ENCODE measurements around the gene SAG.
"Not testable (repeated sequence)": the region's sequence is repeated elsewhere in the genome, so short reads cannot be mapped to it uniquely, and the experiment has no call there.

The SAG gene

DNA sequence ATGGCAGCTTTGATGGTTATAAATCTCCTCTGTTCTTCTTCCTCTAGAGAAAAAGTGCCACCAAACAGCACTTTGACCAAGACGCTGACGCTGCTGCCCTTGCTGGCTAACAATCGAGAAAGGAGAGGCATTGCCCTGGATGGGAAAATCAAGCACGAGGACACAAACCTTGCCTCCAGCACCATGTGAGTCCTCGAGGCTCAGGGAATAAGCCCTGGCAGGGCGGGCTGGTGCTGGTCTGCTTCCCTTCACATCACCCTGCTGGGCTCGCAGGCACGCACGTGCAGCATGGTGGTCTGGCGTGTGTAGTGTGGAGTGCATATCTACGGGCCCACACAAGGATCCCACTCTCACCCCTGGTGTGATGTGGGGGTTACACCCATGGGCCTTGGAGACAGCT lies 27.3 kb downstream of the SAG start:
- DNase-seq = no peak

- not testable (repeated sequence) for DNase-seq
These were observed 28.5 kb downstream of the SAG start for GRCh38 chr2:233336091-233336490.

- no peak for DNase-seq
These were observed 28.9 kb downstream of the SAG start for GRCh38 chr2:233336541-233336940.

DNA sequence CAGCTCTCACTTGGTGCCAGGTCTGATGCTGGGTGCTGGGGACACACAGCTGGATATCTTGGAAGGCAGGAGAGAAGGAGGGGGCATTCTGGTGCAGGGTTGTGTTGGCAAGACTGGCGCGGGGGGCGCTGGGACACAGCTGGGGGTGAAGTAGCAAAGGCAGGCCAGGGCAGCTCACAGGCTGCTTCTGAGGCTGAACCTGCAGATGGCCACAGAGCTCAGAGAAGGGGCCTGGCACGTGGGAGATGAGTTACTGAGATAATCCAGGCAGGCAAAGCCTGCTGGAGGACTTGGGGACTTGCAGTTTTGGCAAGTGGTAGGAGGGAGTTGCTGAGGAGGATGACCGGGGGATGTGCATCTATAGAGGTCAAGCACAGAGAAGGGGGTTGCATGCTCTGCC lies 30.4 kb downstream of the SAG start:
- no peak for DNase-seq

GRCh38 chr2:233338812-233339368 lies 31.3 kb downstream of the SAG start:
- no peak for DNase-seq

DNA sequence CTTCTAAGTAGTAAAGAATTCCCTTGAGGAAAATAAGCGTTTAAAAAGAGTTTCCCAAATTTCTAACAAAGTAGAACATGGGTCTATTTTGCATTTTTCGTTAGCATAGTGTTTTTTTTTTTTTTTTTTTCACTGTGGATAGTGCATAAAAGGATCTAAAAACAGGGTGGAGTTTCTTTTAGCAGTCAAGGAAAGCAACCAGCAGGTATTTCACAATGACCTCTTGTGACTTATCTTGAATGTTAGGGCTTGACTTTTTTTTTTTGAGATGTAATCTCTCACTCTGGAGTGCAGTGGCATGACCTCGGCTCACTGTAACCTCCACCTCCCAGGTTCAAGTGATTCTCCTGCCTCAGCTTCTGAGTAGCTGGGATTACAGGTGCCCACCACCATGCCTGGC lies 31.8 kb downstream of the SAG start:
- DNase-seq = no peak

DNA sequence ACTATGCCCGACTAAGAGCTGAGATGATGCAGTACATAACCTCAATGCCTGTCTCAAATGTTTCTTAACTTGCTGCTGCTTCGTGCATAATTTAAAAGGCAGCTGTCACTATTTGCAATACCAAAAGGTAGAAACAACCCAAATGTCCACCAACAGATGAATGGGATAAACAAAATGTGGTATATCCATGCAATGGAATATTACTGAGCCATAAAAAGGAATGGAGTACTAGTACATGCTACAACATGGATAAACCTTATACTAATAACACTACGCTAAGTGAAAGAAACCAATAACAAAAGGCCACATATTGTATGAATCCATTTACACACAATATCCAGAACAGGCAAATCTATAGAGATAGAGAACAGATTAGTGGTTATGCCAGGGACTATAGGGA lies 33.7 kb downstream of the SAG start:
- no peak for DNase-seq

DNA sequence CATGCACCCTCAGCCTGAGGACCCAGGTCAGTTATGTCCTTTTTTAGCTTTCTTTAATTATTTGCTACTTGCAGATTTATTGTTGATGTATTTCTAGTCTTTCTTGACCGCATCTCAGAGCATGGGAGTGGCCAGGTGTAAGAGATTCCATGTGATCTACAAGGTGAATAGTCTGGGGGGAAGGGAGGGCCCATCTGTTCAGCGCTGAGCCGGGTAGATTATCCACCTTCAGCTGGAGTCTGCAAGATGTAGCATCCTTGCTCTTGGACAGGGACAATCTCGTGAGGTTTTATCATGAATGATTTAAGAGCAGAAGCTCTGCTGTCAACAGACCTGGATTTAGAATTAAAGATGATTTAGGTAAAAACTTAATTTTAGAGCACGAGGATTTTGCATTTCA lies 34.7 kb downstream of the SAG start:
- no peak for DNase-seq

- DNase-seq = no peak
These were observed 35.6 kb downstream of the SAG start for GRCh38 chr2:233343171-233343705.

- no peak for DNase-seq
These were observed 38.8 kb downstream of the SAG start for GRCh38 chr2:233346376-233346775.

DNA sequence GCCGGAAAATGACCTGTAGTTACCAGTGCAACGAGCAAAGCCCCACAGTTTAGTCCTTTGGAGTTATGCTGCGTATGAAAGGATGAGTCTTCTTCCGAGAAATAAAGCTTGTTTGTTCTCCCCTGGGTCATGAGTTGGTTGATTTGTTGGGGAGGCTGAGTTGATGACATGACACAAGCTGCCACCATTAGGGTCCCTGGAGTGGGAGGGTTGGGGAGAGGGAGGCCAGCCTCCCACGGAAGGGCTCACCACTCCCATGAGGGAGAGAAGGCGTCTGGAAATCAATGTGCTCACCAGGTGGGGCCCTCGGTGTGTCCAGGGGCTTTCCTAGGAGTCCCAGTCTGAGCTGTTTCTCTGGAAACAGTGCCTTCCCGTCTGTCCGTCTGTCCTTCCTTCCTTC lies 39.3 kb downstream of the SAG start:
- no peak for DNase-seq

DNA sequence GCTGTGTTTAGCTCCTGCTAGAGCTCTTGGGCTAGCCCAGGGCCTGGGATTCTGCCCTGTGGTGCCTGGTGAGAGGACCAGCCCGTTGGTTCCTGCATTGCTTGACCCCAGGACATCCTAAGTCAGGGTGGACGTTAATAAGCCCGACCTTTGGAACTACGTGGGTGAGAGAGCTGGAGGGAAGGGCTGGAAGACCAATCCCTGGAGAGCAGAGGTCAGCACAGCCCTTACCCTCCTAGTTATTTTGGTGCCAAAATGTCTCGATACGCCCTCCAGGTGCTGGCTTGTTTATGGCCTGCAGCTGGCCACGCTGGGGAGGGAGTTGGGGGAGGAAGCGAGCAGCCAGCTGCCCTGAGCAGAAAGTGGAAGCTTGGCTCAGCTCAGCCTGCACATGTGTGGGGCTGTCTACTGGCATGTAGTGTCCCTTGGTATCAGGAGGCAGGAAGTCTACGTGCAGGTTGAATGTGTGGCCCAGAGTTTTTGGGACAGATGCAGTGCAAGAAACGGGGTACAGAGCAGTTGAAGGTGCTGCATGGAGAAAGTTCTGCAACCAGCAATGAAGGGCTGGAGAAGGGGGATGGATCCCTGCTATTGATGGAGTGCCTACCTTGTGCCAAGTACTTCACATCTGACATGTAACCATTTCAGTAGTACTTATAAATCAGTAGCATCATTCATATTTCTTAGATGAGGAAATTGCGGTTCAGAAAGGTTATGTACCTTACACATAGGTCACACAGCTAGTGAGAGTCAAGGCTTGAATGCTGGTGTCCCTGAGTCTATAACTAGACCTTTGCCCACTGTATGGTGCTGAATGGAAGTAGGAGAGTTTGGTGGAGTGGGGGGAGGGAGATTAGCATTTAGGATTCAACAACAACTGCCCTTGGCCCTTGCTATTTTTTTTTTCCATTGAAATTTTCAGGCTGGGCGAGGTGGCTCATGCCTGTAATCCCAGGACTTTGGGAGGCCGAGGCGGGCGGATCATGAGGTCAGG lies 41.7 kb downstream of the SAG start:
- no peak for DNase-seq

DNA sequence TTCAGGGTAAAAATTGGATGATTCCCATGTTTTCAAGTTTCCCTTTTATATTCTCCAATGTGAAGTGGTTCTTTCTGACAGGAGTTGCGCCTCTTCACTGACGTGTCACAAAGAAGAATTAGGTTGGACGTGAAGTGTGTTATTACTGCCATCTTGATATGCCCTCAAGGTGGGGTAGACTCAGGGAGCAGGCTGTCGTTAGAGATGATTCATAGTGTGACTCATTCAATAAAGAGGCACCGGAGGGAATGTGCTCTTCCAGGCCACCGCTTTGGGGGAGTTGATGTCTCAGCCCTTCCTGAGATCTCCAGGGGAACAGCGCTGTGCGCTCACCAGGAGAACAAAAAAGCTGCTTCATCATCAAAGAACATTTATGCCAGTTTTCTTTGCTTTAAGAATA lies 43.1 kb downstream of the SAG start:
- peak; percentile 84 for DNase-seq

DNA sequence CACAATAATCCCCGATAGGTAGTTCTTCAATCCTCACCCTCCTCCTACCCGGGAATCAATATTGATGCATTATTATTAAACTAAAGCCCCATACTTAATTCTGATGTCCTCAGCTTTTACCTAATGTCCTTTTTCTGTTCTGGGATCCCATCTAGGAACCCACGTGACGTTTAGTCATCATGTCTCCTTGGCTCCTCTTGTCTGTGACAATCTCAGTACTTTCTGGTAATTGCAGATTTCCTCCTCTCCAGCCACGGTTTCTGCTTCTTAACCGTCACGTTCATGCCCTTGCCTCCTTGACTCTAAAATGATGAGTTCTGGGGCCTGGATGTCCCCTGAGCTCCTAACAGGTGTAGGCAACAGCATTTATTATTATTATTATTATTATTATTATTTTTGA lies 43.8 kb downstream of the SAG start:
- no peak for DNase-seq

GRCh38 chr2:233352141-233352842 lies 44.7 kb downstream of the SAG start:
- DNase-seq = no peak

DNA sequence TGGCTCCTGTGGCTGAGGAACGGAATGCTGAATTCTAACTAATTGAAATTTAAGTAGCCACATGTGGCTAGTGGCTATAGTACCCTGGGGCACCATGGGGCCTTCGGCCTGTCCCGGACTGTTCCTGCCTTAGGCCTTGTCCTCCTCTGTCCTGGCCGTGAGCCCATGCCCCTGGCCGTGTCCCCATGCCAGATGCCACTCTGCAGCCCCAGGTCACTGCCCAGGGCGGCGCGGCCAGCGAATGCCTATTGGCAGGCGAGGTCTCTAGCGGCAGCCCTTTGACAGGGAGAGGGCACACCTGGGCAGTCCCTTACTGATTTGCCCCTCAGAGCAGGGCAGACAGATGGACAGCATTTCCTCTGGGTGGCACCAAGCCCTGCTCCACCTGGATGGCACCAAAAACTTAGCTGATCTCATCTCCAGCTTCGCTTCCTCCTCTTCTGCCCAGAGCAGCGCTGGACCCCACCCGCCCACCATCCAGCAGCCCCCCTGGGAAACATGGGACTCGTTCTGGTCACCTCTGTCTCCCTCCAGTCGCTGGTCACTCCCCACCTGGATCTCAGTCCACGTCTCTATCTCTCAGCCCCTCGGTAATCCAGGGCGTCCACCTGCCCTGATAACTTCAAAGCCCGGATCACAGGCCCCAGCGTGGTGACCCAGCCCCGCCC lies 45.6 kb downstream of the SAG start:
- no peak for DNase-seq

DNA sequence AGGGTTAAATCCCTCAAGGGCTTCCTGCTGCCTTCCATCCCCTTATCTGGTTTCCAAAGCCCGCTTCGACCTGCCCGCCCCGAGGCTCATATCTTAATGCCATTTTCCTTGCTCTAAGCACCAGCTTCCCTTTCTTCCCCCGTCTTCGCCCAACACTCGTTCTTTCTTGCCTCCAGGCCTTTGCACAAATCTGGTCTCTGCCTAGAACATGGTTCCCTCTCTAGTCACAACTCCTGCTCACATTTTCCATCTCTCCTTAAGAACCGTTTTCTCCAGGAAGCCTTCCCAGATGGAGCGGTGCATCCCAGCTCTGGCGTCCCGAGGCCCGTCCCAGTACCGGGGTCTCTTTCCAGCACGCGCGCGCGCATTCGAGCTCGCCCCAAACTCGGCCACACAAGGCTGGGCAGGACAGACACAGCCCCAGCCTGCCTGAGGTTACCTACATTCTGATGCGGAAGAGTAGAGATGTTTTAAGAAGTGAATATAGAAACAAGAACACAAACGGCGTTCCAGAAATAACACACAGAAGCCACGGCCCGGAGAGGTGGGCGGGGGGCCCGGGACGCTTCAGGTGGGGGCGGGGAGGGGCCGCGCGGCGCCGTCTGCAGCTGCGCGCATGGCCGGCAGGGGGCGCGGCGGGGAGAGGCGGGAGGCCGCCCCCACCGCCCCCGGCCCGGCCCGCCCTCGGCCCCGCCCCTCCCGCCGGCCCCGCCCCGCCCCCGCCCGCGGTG lies 46.3 kb downstream of the SAG start, which contains the start of gene DGKD:
Gene DGKD, plus strand, starts transcription at position 726 of the 731 bp plus-strand sequence. CDS start 25 bp downstream, outside the sequence.
- peak; percentile 37 for DNase-seq

- no peak for DNase-seq
These were observed 46.9 kb downstream of the SAG start for GRCh38 chr2:233354500-233354924.

DNA sequence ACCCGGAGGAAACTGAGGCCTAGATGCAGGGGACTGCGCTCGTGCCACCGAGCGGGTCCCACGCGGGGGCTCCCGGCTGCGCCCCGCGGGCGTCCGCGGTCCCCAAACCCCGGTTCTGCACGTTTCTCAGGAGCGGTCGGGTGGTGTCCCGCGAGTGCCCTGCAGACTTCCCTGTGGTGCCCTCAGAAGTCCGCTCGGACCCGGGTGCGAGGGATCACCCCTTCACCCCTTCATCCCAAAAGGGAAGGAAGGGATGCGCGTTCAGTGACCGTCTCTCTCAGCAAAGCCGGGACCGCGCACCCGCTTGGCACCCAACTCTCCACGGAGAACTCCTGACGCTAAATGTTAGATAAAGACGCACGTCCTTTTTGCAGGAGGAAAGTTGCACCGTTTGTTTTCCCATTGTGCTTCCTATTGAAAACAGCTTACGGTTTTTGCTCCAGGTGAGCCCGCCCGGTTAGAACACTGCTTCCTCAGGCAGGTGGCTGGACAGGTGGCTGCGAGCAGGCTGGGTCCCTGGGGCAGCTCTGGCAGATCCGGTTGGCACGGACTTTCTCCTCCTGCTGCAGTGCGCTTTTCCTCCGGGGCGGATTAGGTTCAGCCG lies 47.5 kb downstream of the SAG start:
- DNase-seq = no peak

DNA sequence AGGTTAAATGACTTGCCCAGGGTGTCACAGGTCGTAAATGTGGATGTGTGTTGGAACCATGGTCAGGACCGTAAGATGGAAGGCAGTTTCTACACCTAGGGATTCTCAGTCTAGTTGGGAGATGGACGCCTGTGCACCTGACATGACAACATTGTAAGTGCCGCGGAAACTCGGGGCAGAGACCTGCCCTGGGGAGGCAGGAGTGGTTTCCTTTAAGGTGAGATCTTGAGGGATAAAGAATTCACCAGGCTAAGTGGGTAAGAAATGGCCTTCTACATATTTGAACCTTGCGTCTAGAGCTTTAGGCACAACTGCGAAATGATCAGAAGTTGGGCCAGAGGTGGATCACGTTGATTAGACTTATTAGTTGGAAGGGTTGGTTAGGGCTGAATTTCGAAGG lies 48.3 kb downstream of the SAG start:
- DNase-seq = no peak

DNA sequence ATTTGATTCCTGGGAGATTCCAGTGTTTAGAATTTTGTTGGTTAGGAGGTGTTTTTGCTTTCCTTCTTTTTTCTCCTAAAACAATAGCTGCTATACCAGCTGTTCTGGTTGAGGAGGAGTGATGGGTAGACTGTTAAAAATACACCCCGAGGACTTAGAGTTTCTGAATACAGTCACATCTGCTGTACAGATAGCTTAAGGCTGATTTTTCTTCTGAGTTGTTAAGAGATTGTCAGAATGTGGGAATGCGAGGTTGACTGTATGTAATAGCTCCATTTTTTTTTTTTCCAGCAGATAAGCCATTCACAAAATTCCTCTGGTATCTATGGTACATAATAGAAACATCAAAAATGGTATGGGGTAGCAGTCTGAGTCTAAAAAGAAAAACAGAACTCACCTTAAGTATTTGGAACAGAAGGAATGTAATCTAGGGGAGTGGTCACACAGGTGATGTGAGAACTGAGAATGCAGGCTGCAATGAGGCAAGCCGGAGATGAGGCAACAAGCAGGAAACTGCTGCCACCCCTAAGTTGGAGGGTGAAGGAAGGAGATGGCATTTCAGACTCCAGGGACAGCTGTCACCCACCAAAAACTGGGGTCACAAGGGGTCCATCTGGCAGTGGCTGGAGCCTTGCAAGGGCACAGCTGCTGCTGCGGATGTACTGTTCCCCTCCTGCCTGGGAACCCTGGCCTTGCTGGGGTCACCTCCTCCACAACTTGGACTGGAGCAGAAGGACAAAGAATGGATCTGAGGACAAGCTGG lies 49.1 kb downstream of the SAG start:
- DNase-seq = no peak
